ENCODE measurements around the gene LOXHD1. TPM values are rescaled to one million over a fixed set of nuclear protein-coding genes. Genes with fewer than 3 reads are reported as not detected.

LOXHD1 gene
- total and polyA plus RNA-seq, 8 donors, result 0.12 to 0.46 (median 0.15) TPM; not detected in 2

GRCh38 chr18:46601141-46601805, 55.7 kb downstream of the LOXHD1 start:
- DNase-seq (no peak), ATAC-seq (no peak), FAIRE-seq (no peak)
- H3K9me3 ChIP-seq, result no peaks in the 10 kb centered on the region
- H3K27me3 ChIP-seq, result no peaks in the 10 kb centered on the region
- H3K4me3 ChIP-seq, result no peak overlapping the region
- TF ChIP-seq CTCF (IDR thresholded peaks at IDR 0.05), result no peak
- intact Hi-C loops (cut with DNase I), result no loop called here
- H3K4me1 ChIP-seq, result no peaks in the 10 kb centered on the region
- no peaks in the 10 kb centered on the region for H3K36me3 ChIP-seq
- no peak overlapping the region for H3K27ac ChIP-seq
- WGBS, 2 donors, result 64 to 75% methylated on average over 17 of the region's 17 CpGs

GRCh38 chr18:46596119-46596518, 60.9 kb downstream of the LOXHD1 start:
- DNase-seq (no peak), FAIRE-seq (no peak), ATAC-seq (no peak)
- Histone ChIP-seq H3K9me3 (no peaks in the 10 kb centered on the region), H3K4me3 (no peak overlapping the region), H3K27ac (no peak overlapping the region), H3K4me1 (no peaks in the 10 kb centered on the region), H3K27me3 (no peaks in the 10 kb centered on the region), H3K36me3 (no peaks in the 10 kb centered on the region)
- intact Hi-C loops (cut with DNase I), result no loop called here
- no peak for TF ChIP-seq CTCF (IDR thresholded peaks at IDR 0.05)

- Histone ChIP-seq H3K27ac (no peak overlapping the region), H3K4me3 (no peak overlapping the region), H3K9me3 (no peaks in the 10 kb centered on the region), H3K36me3 (no peaks in the 10 kb centered on the region), H3K27me3 (no peaks in the 10 kb centered on the region), H3K4me1 (no peaks in the 10 kb centered on the region)
- intact Hi-C loops (cut with DNase I), result no loop called here
- DNase-seq (no peak), ATAC-seq (no peak), FAIRE-seq (no peak)
- TF ChIP-seq CTCF (IDR thresholded peaks at IDR 0.05), result no peak
- WGBS, 2 donors, result 47 to 55% methylated on average over 7 of the region's 7 CpGs
These were observed 65.1 kb downstream of the LOXHD1 start for GRCh38 chr18:46591783-46592391.

DNA sequence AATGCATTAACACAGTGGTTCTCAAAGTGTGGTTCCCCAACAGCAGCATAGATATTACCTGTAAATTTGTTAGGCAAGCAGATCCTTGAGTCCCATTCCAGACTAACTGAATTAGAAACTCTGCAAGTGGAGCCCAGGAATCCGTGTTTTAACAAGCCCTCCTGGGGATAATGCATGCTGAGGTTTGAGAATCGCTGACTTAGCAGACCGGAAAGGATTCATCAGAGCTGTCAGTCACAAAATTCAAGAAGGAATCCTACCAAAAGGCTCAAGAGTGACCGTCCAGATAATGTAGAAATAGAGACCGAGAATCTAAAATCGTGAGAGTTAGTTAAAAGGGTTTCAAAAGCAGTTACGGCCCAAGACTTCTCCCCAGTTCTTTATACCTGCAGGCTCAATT, 66.9 kb downstream of the LOXHD1 start:
- Histone ChIP-seq H3K4me3 (no peak overlapping the region), H3K4me1 (no peaks in the 10 kb centered on the region), H3K36me3 (no peaks in the 10 kb centered on the region), H3K9me3 (no peaks in the 10 kb centered on the region), H3K27ac (no peak overlapping the region), H3K27me3 (no peaks in the 10 kb centered on the region)
- FAIRE-seq (no peak), ATAC-seq (no peak), DNase-seq (no peak)
- intact Hi-C loops (cut with DNase I), result no loop called here
- no peak for TF ChIP-seq CTCF (IDR thresholded peaks at IDR 0.05)
- 44 to 52% methylated on average over 7 of the region's 7 CpGs for WGBS, 2 donors

GRCh38 chr18:46588971-46589660, 67.9 kb downstream of the LOXHD1 start:
- DNase-seq (no peak), ATAC-seq (no peak), FAIRE-seq (no peak)
- WGBS, 2 donors, result 55 to 59% methylated on average over 8 of the region's 8 CpGs
- no peaks in the 10 kb centered on the region for H3K27me3 ChIP-seq
- no peaks in the 10 kb centered on the region for H3K9me3 ChIP-seq
- no peak for TF ChIP-seq CTCF (IDR thresholded peaks at IDR 0.05)
- intact Hi-C loops (cut with DNase I), result no loop called here
- H3K36me3 ChIP-seq, result no peaks in the 10 kb centered on the region
- H3K4me3 ChIP-seq, result no peak overlapping the region
- H3K4me1 ChIP-seq, result no peaks in the 10 kb centered on the region
- no peak overlapping the region for H3K27ac ChIP-seq

All from pancreas (tissue), 10 donors.